Lung (tissue), 12 donors: Measurements from ENCODE around the gene FAM156A. TPM values are rescaled to one million over a fixed set of nuclear protein-coding genes. Genes with fewer than 3 reads are reported as not detected.
A peak's percentile ranks its signal among the peaks of the same experiment; 100 is the strongest.
"Not testable (repeated sequence)": the region's sequence is repeated elsewhere in the genome, so short reads cannot be mapped to it uniquely, and the experiment has no call there.

ENCODE experiments used
- ATAC-seq: fragments of 200-7000 bp; cut with Tn5 transposase; one replicate; pipeline ENCODE4 v1.9.1; 2020; ENCODE audit warnings: moderate number of reproducible peaks; ENCODE audit not compliant: insufficient read depth, low FRiP score
- DNase-seq, 3 donors: peaks; one replicate each; pipeline ENCODE4 v3.0.0-alpha.2; 2013 to 2017
- H3K27ac ChIP-seq, 2 donors: one replicate each; pipeline ENCODE4 v1.5.1; 2013; ENCODE audit warnings: mild to moderate bottlenecking in 2 of 2, moderate library complexity in 2 of 2, control low read depth in 1 of 2, inconsistent platforms in 1 of 2, low read depth in 1 of 2, low read length in 1 of 2
- H3K27me3 ChIP-seq, 3 donors: one replicate each; pipeline ENCODE4 v1.5.1; 2013; ENCODE audit warnings: low read length in 2 of 3; ENCODE audit not compliant: control insufficient read depth in 3 of 3, insufficient read depth in 3 of 3
- H3K36me3 ChIP-seq, 4 donors: one replicate each; pipeline ENCODE4 v1.5.1; 2013; ENCODE audit warnings: low read length in 4 of 4, mild to moderate bottlenecking in 1 of 4, moderate library complexity in 1 of 4; ENCODE audit not compliant: control insufficient read depth in 4 of 4, insufficient read depth in 4 of 4
- H3K4me1 ChIP-seq, 5 donors: one replicate each; pipeline ENCODE4 v1.5.1; 2013; ENCODE audit warnings: low read length in 5 of 5, mild to moderate bottlenecking in 2 of 5, moderate library complexity in 1 of 5; ENCODE audit not compliant: control insufficient read depth in 5 of 5, insufficient read depth in 5 of 5
- H3K4me3 ChIP-seq: one replicate; pipeline ENCODE4 v1.5.1; 2013; ENCODE audit warnings: mild to moderate bottlenecking, control low read depth, moderate library complexity
- H3K9ac ChIP-seq, 2 donors: one replicate each; pipeline ENCODE4 v1.5.1; 2013; ENCODE audit warnings: low read length in 2 of 2, control low read depth in 1 of 2; ENCODE audit not compliant: insufficient read depth in 1 of 2
- H3K9me3 ChIP-seq, 4 donors: one replicate each; pipeline ENCODE4 v1.5.1; 2013; ENCODE audit warnings: low read length in 3 of 4, mild to moderate bottlenecking in 1 of 4, moderate library complexity in 1 of 4; ENCODE audit not compliant: control insufficient read depth in 4 of 4, insufficient read depth in 3 of 4
- CTCF ChIP-seq: IDR thresholded peaks from 2 replicates; pipeline ENCODE4 v1.5.1; 2012; ENCODE audit warnings: mild to moderate bottlenecking; ENCODE audit errors: control extremely low read depth, extremely low read depth
- WGBS, 2 donors: extraction: QIAGEN DNeasy Blood & Tissue Kit; methylation state at CpG; one replicate each; pipeline ENCODE4 v1.1.7; 2013; 5-methylcytosine and 5-hydroxymethylcytosine counted together
- polyA plus RNA-seq, 2 donors: library from polyadenylated mRNA; stranded (reverse); fragments of 200-250 nt; gene quantifications; one replicate each; pipeline ENCODE4 v1.2.1, GENCODE V29; 2013
- total RNA-seq, 2 donors: library from RNA; depleted of rRNA in 1 of 2; stranded (reverse); fragments of >200 nt in 1 of 2; gene quantifications; one replicate each; pipeline ENCODE4 v1.2.1, GENCODE V29; 2014 to 2021
- donor health status: control.
- donor health status: control.
- donor health status: Bipolar disorder and iron deficiency.
- donor health status: healthy.
- donor health status: DM: yes; HTN: yes; CAD: no.

The FAM156A gene
- total and polyA plus RNA-seq, 4 donors, result 14.0 to 21.4 (median 17.5) TPM

- Histone ChIP-seq H3K4me3 (no peak overlapping the region), H3K9me3 (no peaks in the 10 kb centered on the region), H3K9ac (no peak overlapping the region), H3K27me3 (peaks cover 0 to 26% (median 11%) of the 10 kb centered on the region in 3 donors), H3K27ac (no peak overlapping the region), H3K4me1 (peaks cover 0 to 8% (median 2%) of the 10 kb centered on the region in 5 donors), H3K36me3 (no peaks in the 10 kb centered on the region)
- DNase-seq (peak in 2 of 3 donors; percentile 37 to 50), ATAC-seq (no peak)
- no peak for TF ChIP-seq CTCF
- WGBS, 2 donors, result 67 to 76% methylated on average over 2 of the region's 2 CpGs
Measured at GRCh38 chrX:52977953-52978352, 19.6 kb upstream of the FAM156A start.

- H3K4me1 ChIP-seq, H3K9ac ChIP-seq, H3K36me3 ChIP-seq, H3K27ac ChIP-seq, DNase-seq, ATAC-seq, H3K4me3 ChIP-seq, H3K9me3 ChIP-seq: not testable (repeated sequence)
- H3K27me3 ChIP-seq, result peaks cover 0 to 20% (median 5%) of the 10 kb centered on the region in 3 donors
- 85 to 94% methylated on average over 8 to 11 of the region's 11 CpGs for WGBS, 2 donors
Measured at GRCh38 chrX:52975576-52975975, 17.3 kb upstream of the FAM156A start.

- 78 to 92% methylated on average over 8 of the region's 8 CpGs for WGBS, 2 donors
- H3K9me3 ChIP-seq, H3K9ac ChIP-seq, H3K4me3 ChIP-seq, H3K36me3 ChIP-seq, ATAC-seq, H3K4me1 ChIP-seq, H3K27ac ChIP-seq, DNase-seq: not testable (repeated sequence)
- peaks cover 0 to 17% (median 5%) of the 10 kb centered on the region in 3 donors for H3K27me3 ChIP-seq
Measured at GRCh38 chrX:52974336-52974992, 16.1 kb upstream of the FAM156A start.

DNA sequence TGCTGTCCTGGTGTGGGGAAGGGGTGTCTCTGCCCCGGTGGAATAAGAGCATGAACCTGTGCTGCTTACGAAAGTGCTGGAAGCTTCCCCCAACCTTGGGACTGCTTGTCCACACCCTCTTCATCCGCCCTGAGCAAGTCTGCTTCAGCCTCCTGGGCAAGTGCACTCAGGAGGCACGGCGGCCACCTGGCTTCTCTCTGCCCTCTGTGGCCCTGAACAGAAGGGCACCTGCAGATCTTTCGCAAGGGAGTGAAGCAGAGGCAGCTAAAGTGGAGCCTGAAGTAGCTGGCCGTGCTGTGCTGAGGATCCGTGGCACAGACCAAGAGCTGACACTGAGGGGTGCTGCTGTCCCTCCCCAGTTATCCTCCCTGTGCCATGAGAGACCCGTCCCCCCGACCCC is 9.6 kb upstream of the FAM156A start:
- not testable (repeated sequence) for ATAC-seq, H3K27ac ChIP-seq, H3K27me3 ChIP-seq, H3K9ac ChIP-seq, H3K9me3 ChIP-seq, DNase-seq, H3K4me1 ChIP-seq, H3K4me3 ChIP-seq, H3K36me3 ChIP-seq
- no CpG with 5 or more reads among the region's 10 CpGs for WGBS, 2 donors

DNA sequence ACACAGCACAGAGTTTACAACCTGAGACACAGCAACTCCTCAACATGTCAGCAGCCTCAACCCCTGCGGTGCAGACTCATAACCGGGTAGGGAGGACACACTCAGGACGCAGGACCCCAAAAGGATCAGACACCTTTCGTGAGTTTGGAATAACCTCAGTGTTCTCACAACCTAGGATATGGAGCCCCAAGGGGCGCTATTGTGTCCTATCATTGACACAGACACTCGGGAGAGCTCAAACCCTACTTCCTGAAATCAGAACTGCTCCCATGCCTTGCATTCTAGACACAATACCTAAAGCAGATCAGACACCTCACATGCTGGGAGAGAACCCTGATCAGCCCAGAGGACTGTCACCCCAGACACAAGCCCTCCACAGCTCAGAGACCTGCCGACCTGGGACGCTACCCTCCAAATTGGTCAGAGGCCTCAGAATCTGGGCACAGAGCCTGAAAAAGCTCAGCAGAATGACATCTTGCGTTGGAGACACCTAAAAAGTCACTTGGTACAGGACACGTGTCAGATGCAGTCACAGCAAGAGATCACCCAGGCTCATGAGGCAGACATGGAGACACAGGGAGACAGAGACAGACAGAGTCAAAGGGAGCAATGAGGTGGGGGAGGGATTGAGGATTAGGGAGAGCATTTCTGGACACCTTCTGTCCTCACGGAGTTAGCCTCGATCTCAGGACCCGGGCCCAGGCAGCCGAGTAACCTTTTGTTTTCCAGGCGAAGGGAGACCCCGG is 8.8 kb upstream of the FAM156A start:
- WGBS, 2 donors, result no CpG with 5 or more reads among the region's 16 CpGs
- not testable (repeated sequence) for H3K27ac ChIP-seq, H3K4me1 ChIP-seq, H3K9me3 ChIP-seq, H3K4me3 ChIP-seq, H3K9ac ChIP-seq, ATAC-seq, DNase-seq, H3K27me3 ChIP-seq, H3K36me3 ChIP-seq

DNA sequence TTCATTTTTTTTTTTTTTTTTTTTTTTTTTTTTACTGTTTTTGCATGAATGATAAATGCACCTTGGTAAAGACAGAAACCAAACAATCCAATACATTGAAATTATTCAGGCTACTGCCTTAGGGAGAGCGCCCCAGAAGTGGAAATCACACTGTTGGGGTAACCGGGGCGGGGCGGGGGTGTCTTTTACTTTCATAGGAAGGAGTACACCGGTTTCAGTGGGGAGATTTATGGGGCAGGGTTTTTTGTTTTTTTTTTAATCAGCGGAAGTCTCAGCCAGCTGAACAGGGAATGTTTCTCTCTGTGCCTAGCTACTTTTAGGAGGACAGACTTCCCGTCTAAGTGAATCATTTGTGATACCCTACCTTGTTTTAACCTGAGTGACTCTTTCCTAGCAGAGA is 643 bp upstream of the FAM156A start:
- H3K27ac ChIP-seq, DNase-seq, H3K9me3 ChIP-seq, ATAC-seq, H3K36me3 ChIP-seq, H3K4me3 ChIP-seq, H3K9ac ChIP-seq, H3K27me3 ChIP-seq, H3K4me1 ChIP-seq: not testable (repeated sequence)
- WGBS, 2 donors, result no CpG with 5 or more reads among the region's 7 CpGs

- H3K27me3 ChIP-seq, DNase-seq, ATAC-seq, H3K4me1 ChIP-seq, H3K9me3 ChIP-seq, H3K27ac ChIP-seq, H3K36me3 ChIP-seq, H3K9ac ChIP-seq, H3K4me3 ChIP-seq: not testable (repeated sequence)
- WGBS, 2 donors, result no CpG with 5 or more reads among the region's 10 CpGs
Measured at GRCh38 chrX:52949884-52950283, 8.4 kb downstream of the FAM156A start.
